GM12874 (cell line): ENCODE results near the gene SLC5A2.

Source experiments
- TF ChIP-seq, protein P1 (sequence below): IDR thresholded peaks from 2 replicates; pipeline ENCODE4 v1.5.1; 2011; ENCODE audit warnings: low read depth, mild to moderate bottlenecking, control low read depth, low read length, moderate library complexity; ENCODE audit not compliant: insufficient read depth

The SLC5A2 gene

DNA sequence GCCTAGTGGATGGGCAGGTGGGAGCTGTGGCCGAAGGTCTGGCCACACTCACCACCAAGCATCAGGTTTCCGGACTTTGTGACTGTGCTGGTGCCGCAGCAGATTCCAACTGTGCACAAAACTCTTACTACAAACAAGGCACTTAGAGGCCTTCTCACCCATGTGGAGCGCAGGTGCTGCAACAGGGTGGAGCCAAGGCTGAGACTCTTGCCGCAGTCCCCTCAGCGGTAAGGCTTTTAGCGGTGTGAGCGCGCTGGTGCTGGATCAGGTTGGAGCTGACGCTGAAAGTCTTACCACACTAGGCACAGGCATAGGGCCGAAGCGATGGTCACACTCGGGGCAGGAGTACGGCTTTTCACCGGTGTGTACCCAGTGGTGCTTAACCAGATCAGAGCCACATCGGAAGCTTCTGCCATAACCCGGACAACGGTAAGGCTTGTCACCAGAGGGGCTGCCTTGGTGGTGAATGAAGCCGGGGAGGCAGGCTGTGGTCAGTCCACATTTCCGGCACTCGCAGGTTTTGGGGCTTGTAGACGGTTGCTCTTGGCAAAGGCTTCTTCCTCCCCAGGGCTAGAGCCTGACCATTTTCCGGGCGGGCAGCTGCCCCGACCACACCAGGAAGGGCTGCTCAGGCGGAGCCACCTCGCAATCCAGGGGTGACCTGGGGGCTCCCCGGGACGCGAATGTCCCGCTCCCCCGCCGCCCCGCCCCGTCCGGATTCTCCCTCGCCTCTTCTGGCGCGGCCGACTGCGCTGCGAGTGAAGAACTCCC lies 24.7 kb upstream of the SLC5A2 start:
- TF ChIP-seq, protein P1, sequence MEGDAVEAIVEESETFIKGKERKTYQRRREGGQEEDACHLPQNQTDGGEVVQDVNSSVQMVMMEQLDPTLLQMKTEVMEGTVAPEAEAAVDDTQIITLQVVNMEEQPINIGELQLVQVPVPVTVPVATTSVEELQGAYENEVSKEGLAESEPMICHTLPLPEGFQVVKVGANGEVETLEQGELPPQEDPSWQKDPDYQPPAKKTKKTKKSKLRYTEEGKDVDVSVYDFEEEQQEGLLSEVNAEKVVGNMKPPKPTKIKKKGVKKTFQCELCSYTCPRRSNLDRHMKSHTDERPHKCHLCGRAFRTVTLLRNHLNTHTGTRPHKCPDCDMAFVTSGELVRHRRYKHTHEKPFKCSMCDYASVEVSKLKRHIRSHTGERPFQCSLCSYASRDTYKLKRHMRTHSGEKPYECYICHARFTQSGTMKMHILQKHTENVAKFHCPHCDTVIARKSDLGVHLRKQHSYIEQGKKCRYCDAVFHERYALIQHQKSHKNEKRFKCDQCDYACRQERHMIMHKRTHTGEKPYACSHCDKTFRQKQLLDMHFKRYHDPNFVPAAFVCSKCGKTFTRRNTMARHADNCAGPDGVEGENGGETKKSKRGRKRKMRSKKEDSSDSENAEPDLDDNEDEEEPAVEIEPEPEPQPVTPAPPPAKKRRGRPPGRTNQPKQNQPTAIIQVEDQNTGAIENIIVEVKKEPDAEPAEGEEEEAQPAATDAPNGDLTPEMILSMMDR = peak; percentile 52

- TF ChIP-seq, protein P1 = peak; percentile 76
Observed at GRCh38 chr16:31458844-31459686, 23.9 kb upstream of the SLC5A2 start, which contains the start of gene ARMC5. Gene ARMC5, plus strand, starts transcription at chr16:31459501. Its CDS starts 24 bp downstream, at chr16:31459525.

DNA sequence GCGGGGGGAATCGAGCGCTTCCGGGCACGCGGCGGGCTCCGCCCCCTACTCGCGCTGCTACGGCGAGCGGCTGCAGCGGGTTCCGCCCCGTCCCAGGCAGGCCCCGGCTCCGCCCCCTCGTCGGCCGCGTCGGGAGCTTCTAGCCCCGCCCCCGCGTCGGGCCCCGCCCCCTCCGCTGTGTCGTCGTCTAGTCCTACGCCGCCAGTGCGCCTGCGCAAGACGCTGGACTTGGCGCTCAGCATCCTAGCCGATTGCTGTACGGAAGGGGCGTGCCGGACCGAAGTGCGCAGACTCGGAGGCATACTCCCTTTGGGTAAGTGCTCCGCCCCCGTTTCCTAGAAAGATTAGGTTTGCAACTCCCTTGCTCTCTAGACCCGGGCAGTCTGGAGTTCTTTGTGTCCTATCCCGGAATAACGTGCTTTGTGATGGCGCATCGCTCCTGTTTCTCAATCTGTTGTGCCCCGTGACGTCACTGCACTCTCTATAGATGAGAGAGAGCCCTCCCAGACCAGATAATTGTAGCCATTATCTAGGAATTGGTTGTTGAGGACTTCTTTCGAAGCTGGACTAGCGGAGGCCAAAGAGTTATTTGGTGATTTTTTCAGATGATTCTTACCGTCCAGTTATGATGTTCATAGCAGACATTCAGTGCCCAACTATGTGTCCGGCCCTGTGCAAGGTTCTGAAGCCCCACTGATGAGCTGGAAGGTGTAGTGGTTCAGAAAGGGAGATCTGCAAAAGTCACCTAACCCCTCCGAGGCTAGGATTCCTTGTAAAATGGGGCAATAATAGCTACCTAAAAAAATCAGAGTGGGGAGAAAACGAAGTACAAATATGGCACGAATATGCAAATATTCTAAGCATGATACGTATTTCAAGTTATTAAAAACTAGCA lies 23.0 kb upstream of the SLC5A2 start:
- TF ChIP-seq, protein P1 = no peak

DNA sequence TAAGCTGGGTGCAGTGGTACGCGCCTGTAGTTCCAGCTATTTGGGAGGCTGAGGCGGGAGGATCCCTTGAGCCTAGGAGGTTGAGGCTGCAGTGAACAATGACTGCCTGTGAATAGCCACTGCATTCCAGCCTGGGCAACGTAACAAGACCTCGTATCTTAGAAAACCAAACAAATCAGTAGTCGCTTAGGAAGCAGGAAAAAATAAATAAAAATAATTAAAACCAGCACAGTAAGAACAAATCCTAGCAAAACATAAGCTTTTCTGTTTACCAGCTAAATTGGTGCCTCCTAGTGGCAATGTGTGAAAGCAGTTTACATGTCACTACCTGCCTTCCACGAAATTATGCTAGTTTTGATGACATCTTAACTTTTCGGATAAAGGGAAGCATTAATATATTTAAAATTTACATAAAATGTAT lies 22.3 kb upstream of the SLC5A2 start:
- TF ChIP-seq, protein P1 = peak; percentile 65

GRCh38 chr16:31461201-31461920 lies 21.6 kb upstream of the SLC5A2 start:
- TF ChIP-seq, protein P1 = no peak

DNA sequence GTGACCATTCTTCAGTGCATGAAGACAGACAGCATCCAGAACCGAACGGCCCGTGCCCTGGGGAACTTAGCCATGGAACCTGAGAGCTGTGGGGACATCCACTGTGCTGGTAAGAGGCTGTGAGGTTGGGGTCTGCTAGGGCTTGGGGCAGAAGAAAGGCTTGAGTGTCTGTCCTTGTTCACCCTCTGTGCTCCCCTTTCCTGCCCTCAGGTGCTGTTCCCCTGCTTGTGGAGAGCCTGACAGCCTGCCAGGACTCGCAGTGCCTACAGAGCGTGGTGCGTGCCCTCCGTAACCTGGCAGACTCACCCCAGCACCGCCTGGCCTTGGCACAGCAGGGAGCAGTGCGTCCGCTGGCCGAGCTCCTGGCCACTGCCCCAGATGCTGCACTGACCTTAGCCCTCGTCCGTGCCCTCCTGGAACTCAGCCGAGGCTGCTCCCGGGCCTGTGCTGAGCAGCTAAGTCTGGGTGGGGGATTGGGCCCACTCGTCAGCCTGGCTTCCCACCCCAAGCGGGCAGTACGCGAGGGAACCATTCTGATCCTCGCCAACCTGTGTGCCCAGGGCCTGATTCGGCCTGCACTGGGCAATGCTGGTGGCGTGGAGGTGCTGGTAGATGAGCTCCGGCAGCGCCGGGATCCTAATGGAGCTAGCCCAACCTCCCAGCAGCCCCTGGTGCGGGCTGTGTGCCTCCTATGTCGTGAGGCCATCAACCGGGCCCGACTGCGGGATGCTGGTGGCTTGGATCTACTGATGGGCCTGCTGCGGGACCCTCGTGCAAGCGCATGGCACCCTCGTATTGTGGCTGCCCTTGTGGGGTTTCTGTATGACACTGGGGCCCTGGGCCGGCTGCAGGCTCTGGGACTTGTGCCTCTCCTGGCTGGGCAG lies 20.8 kb upstream of the SLC5A2 start:
- TF ChIP-seq, protein P1 = no peak
